T-helper 1 cell treated with Interleukin-12 subunit alpha and Interleukin-12 subunit beta and Interleukin-4 antibody, amounts not matched to agents 30 μg/mL and 1 μg/mL, for 36 hours (primary cell): ENCODE data around the gene PTPN4.

Experiments used
- H3K27ac Mint-ChIP-seq: one replicate; pipeline ENCODE4 v1.8.0; 2021; ENCODE audit warnings: mild to moderate bottlenecking, mixed read lengths
- H3K27me3 Mint-ChIP-seq: one replicate; pipeline ENCODE4 v1.8.0; 2021; ENCODE audit warnings: low read depth, mixed read lengths
- H3K36me3 Mint-ChIP-seq: one replicate; pipeline ENCODE4 v1.8.0; 2021; ENCODE audit warnings: low read depth, mixed read lengths
- H3K4me1 Mint-ChIP-seq: one replicate; pipeline ENCODE4 v1.8.0; 2021; ENCODE audit warnings: low read depth, mixed read lengths
- H3K4me3 Mint-ChIP-seq: one replicate; pipeline ENCODE4 v1.8.0; 2021; ENCODE audit warnings: mild to moderate bottlenecking, moderate library complexity, mixed read lengths
- H3K9me3 Mint-ChIP-seq: one replicate; pipeline ENCODE4 v1.8.0; 2021; ENCODE audit warnings: mixed read lengths

The PTPN4 gene

GRCh38 chr2:119766944-119767343 lies 7.2 kb downstream of the PTPN4 start:
- Mint-ChIP-seq H3K9me3 (no peaks in the 10 kb centered on the region), H3K4me3 (no peak overlapping the region), H3K27ac (no peak overlapping the region)

GRCh38 chr2:119768742-119769141 lies 9.0 kb downstream of the PTPN4 start:
- Mint-ChIP-seq H3K36me3 (peaks cover 4% of the 10 kb centered on the region), H3K9me3 (no peaks in the 10 kb centered on the region), H3K4me1 (peaks cover 9% of the 10 kb centered on the region), H3K27ac (no peak overlapping the region), H3K4me3 (no peak overlapping the region), H3K27me3 (no peaks in the 10 kb centered on the region)

More at GRCh38 chr2:119766944-119767343, 7.2 kb downstream of the PTPN4 start:
- Mint-ChIP-seq H3K36me3 (peaks cover 4% of the 10 kb centered on the region), H3K27me3 (no peaks in the 10 kb centered on the region), H3K4me1 (peaks cover 13% of the 10 kb centered on the region)

- H3K4me3 Mint-ChIP-seq = no peak overlapping the region
- H3K9me3 Mint-ChIP-seq = no peaks in the 10 kb centered on the region
- peaks cover 11% of the 10 kb centered on the region for H3K4me1 Mint-ChIP-seq
- no peaks in the 10 kb centered on the region for H3K27me3 Mint-ChIP-seq
- peaks cover 4% of the 10 kb centered on the region for H3K36me3 Mint-ChIP-seq
- no peak overlapping the region for H3K27ac Mint-ChIP-seq
Measured at GRCh38 chr2:119769645-119770044, 9.9 kb downstream of the PTPN4 start.

GRCh38 chr2:119771331-119771730 lies 11.6 kb downstream of the PTPN4 start:
- H3K36me3 Mint-ChIP-seq = peaks cover 1% of the 10 kb centered on the region
- H3K27ac Mint-ChIP-seq = no peak overlapping the region
- H3K27me3 Mint-ChIP-seq = no peaks in the 10 kb centered on the region
- no peaks in the 10 kb centered on the region for H3K9me3 Mint-ChIP-seq
- H3K4me3 Mint-ChIP-seq = no peak overlapping the region
- peaks cover 6% of the 10 kb centered on the region for H3K4me1 Mint-ChIP-seq

GRCh38 chr2:119772128-119772527 lies 12.4 kb downstream of the PTPN4 start:
- H3K36me3 Mint-ChIP-seq = peaks cover 1% of the 10 kb centered on the region
- no peak overlapping the region for H3K4me3 Mint-ChIP-seq
- no peak overlapping the region for H3K27ac Mint-ChIP-seq
- no peaks in the 10 kb centered on the region for H3K9me3 Mint-ChIP-seq
- no peaks in the 10 kb centered on the region for H3K27me3 Mint-ChIP-seq
- peaks cover 8% of the 10 kb centered on the region for H3K4me1 Mint-ChIP-seq

GRCh38 chr2:119772767-119773166 lies 13.0 kb downstream of the PTPN4 start:
- no peak overlapping the region for H3K4me3 Mint-ChIP-seq
- peaks cover 8% of the 10 kb centered on the region for H3K4me1 Mint-ChIP-seq
- H3K36me3 Mint-ChIP-seq = peaks cover 1% of the 10 kb centered on the region
- H3K9me3 Mint-ChIP-seq = no peaks in the 10 kb centered on the region
- H3K27me3 Mint-ChIP-seq = no peaks in the 10 kb centered on the region
- H3K27ac Mint-ChIP-seq = no peak overlapping the region

- Mint-ChIP-seq H3K4me1 (peaks cover 8% of the 10 kb centered on the region), H3K4me3 (no peak overlapping the region), H3K36me3 (peaks cover 1% of the 10 kb centered on the region), H3K9me3 (no peaks in the 10 kb centered on the region), H3K27me3 (no peaks in the 10 kb centered on the region), H3K27ac (no peak overlapping the region)
Measured at GRCh38 chr2:119774026-119774425, 14.3 kb downstream of the PTPN4 start.

GRCh38 chr2:119775102-119775501 lies 15.4 kb downstream of the PTPN4 start:
- no peak overlapping the region for H3K4me3 Mint-ChIP-seq
- peaks cover 8% of the 10 kb centered on the region for H3K4me1 Mint-ChIP-seq
- H3K27ac Mint-ChIP-seq = no peak overlapping the region
- H3K36me3 Mint-ChIP-seq = peaks cover 1% of the 10 kb centered on the region
- H3K27me3 Mint-ChIP-seq = no peaks in the 10 kb centered on the region
- no peaks in the 10 kb centered on the region for H3K9me3 Mint-ChIP-seq

GRCh38 chr2:119782308-119783027 lies 22.7 kb downstream of the PTPN4 start:
- no peak overlapping the region for H3K27ac Mint-ChIP-seq

GRCh38 chr2:119784876-119785275 lies 25.2 kb downstream of the PTPN4 start:
- Mint-ChIP-seq H3K27me3 (no peaks in the 10 kb centered on the region), H3K27ac (no peak overlapping the region), H3K9me3 (peaks cover 7% of the 10 kb centered on the region), H3K4me3 (no peak overlapping the region), H3K4me1 (no peaks in the 10 kb centered on the region), H3K36me3 (peaks cover 4% of the 10 kb centered on the region)

More at GRCh38 chr2:119782308-119783027, 22.7 kb downstream of the PTPN4 start:
- Mint-ChIP-seq H3K4me3 (no peak overlapping the region), H3K9me3 (no peaks in the 10 kb centered on the region), H3K36me3 (no peaks in the 10 kb centered on the region), H3K27me3 (no peaks in the 10 kb centered on the region), H3K4me1 (no peaks in the 10 kb centered on the region)

- no peak overlapping the region for H3K4me3 Mint-ChIP-seq
- H3K9me3 Mint-ChIP-seq = peaks cover 17% of the 10 kb centered on the region
- no peak overlapping the region for H3K27ac Mint-ChIP-seq
- peaks cover 8% of the 10 kb centered on the region for H3K36me3 Mint-ChIP-seq
- no peaks in the 10 kb centered on the region for H3K4me1 Mint-ChIP-seq
- no peaks in the 10 kb centered on the region for H3K27me3 Mint-ChIP-seq
Measured at GRCh38 chr2:119786295-119786694, 26.6 kb downstream of the PTPN4 start.

- H3K4me3 Mint-ChIP-seq = no peak overlapping the region
- peaks cover 39% of the 10 kb centered on the region for H3K9me3 Mint-ChIP-seq
- no peak overlapping the region for H3K27ac Mint-ChIP-seq
- peaks cover 25% of the 10 kb centered on the region for H3K36me3 Mint-ChIP-seq
- peaks cover 2% of the 10 kb centered on the region for H3K4me1 Mint-ChIP-seq
- no peaks in the 10 kb centered on the region for H3K27me3 Mint-ChIP-seq
Measured at GRCh38 chr2:119788752-119789151, 29.0 kb downstream of the PTPN4 start.

- H3K27ac Mint-ChIP-seq = no peak overlapping the region
- peaks cover 39% of the 10 kb centered on the region for H3K9me3 Mint-ChIP-seq
- H3K36me3 Mint-ChIP-seq = peaks cover 27% of the 10 kb centered on the region
- peaks cover 2% of the 10 kb centered on the region for H3K4me1 Mint-ChIP-seq
- H3K4me3 Mint-ChIP-seq = no peak overlapping the region
- H3K27me3 Mint-ChIP-seq = no peaks in the 10 kb centered on the region
Measured at GRCh38 chr2:119790466-119790865, 30.7 kb downstream of the PTPN4 start.

- H3K27ac Mint-ChIP-seq = no peak overlapping the region
- peaks cover 27% of the 10 kb centered on the region for H3K36me3 Mint-ChIP-seq
- no peaks in the 10 kb centered on the region for H3K27me3 Mint-ChIP-seq
- peaks cover 39% of the 10 kb centered on the region for H3K9me3 Mint-ChIP-seq
- H3K4me3 Mint-ChIP-seq = no peak overlapping the region
- peaks cover 2% of the 10 kb centered on the region for H3K4me1 Mint-ChIP-seq
Measured at GRCh38 chr2:119792907-119793312, 33.2 kb downstream of the PTPN4 start.

GRCh38 chr2:119794237-119794636 lies 34.5 kb downstream of the PTPN4 start:
- Mint-ChIP-seq H3K4me3 (no peak overlapping the region), H3K9me3 (peaks cover 36% of the 10 kb centered on the region), H3K27ac (no peak overlapping the region), H3K27me3 (no peaks in the 10 kb centered on the region), H3K4me1 (peaks cover 2% of the 10 kb centered on the region), H3K36me3 (peaks cover 24% of the 10 kb centered on the region)
